ENCODE measurements around the gene PXDN. TPM values are rescaled to one million over a fixed set of nuclear protein-coding genes. Genes with fewer than 3 reads are reported as not detected.
A peak's percentile ranks its signal among the peaks of the same experiment; 100 is the strongest.

PXDN gene
- total and polyA plus RNA-seq, 2 donors (not counting 1 experiment from before 2014, with no cell fraction given) = 0.21 to 1.4 TPM

DNA sequence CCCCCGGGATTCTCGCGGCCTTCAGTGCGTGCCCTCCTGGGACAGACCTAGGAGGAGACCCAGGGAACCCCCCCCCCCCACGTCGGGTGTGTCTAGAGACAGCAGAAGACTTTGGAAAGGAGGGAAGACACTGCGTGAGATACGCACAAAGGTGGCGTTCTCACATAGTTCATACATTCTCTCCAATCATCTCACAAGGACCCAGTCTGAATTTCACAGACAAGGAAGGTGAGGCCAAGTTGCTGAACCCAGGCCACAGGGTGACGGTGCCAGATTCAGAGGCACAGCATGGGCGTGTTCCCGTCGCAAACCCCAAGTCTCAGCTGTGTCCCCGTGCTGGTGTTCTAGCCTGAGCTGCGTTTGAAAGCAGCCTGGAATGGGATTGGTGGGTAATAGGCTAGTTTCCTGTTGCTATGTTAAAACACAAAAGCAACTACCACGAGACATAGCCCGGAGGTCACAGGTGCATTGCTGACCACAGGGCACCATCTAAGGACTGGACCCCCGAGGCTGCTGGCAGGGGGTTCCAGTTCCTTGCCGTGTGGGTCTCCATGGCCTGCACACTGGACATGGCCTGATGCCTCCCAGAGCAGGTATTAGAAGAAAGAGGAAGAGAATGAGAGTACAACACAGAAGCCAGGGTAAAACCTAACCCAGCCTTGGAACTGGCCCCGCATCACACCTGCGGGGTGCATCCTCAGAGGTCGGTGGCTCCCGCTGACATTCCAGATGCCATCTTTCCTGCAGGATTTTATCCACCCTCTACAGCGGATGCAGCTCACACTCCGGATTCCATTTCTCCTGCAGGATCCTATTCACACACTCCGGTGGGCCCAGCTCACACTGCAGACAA lies 1.1 kb upstream of the PXDN start:
- no peak overlapping the region for H3K4me3 ChIP-seq (ENCODE audit: control extremely low read depth in 1 of 5, extremely low read depth in 1 of 5, insufficient read depth in 1 of 5, low read depth in 2 of 5, low read length in 4 of 5)
- 69% methylated on average over 17 of the region's 26 CpGs for WGBS (ENCODE audit: insufficient coverage)

DNA sequence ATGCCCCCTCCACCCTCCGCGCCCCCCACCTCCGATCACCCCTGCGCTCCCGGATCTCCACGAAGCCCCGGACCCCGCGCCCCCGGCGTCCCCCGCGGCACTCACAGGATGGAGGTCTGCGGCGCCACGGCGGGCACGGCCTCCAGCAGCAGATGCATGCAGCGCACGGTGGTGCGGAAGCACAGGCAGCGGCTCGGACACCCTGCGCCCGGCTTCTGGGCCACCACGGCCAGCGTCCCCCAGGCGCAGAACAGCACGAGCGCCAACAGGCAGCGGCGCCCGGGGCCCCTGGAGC lies 217 bp downstream of the PXDN start:
- H3K9me3 ChIP-seq (ENCODE audit: control extremely low read depth in 1 of 3, control insufficient read depth in 2 of 3, insufficient read depth in 1 of 3, low read length in 2 of 3) = peaks cover 0 to 3% (median 0%) of the 10 kb centered on the region in 3 donors
- H3K9me3 Mint-ChIP-seq (ENCODE audit: insufficient read depth) = no peaks in the 10 kb centered on the region
- ATAC-seq (ENCODE audit: low read depth) = no peak
- H3K79me2 ChIP-seq (ENCODE audit: control insufficient read depth, insufficient read depth, low read length) = no peaks in the 10 kb centered on the region
- peaks cover 45% of the 10 kb centered on the region for H3K27me3 Mint-ChIP-seq
- H3K4me3 ChIP-seq (ENCODE audit: control extremely low read depth in 1 of 5, extremely low read depth in 1 of 5, insufficient read depth in 1 of 5, low read depth in 2 of 5, low read length in 4 of 5) = peak overlapping the region in 3 of 5 experiments; percentile 35 to 50 (median 36)
- peaks cover 16 to 17% of the 10 kb centered on the region in 2 donors for H3K4me1 ChIP-seq (ENCODE audit: control insufficient read depth in 2 of 2, insufficient read depth in 2 of 2, low read length in 2 of 2)
- CTCF ChIA-PET = no interaction called here
- POLR2A ChIA-PET = no interaction called here
- peaks cover 0 to 45% (median 2%) of the 10 kb centered on the region in 4 experiments for H3K27me3 ChIP-seq (replicated peaks in 1 of 4; ENCODE audit: control extremely low read depth in 1 of 4, control insufficient read depth in 3 of 4, insufficient read depth in 4 of 4, low read length in 3 of 4)
- no peak overlapping the region for H3K27ac Mint-ChIP-seq
- H3K9ac ChIP-seq (ENCODE audit: low read length) = peak overlapping the region; percentile 35
- H3K27ac ChIP-seq (ENCODE audit: low read length in 2 of 2) = no peak overlapping the region
- peaks cover 15% of the 10 kb centered on the region for H3K4me1 Mint-ChIP-seq
- H2AFZ ChIP-seq (ENCODE audit: insufficient read depth, low read depth, low read length, poor library complexity, severe bottlenecking) = no peak overlapping the region
- DNase-seq = peak; percentile 30
- no peak overlapping the region for H3K4me3 Mint-ChIP-seq
- TF ChIP-seq, protein P1, sequence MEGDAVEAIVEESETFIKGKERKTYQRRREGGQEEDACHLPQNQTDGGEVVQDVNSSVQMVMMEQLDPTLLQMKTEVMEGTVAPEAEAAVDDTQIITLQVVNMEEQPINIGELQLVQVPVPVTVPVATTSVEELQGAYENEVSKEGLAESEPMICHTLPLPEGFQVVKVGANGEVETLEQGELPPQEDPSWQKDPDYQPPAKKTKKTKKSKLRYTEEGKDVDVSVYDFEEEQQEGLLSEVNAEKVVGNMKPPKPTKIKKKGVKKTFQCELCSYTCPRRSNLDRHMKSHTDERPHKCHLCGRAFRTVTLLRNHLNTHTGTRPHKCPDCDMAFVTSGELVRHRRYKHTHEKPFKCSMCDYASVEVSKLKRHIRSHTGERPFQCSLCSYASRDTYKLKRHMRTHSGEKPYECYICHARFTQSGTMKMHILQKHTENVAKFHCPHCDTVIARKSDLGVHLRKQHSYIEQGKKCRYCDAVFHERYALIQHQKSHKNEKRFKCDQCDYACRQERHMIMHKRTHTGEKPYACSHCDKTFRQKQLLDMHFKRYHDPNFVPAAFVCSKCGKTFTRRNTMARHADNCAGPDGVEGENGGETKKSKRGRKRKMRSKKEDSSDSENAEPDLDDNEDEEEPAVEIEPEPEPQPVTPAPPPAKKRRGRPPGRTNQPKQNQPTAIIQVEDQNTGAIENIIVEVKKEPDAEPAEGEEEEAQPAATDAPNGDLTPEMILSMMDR (IDR thresholded peaks at IDR 0.05) = no peak
- no peak for TF ChIP-seq EZH2 (IDR thresholded peaks at IDR 0.05; ENCODE audit: borderline replicate concordance, insufficient read depth, low read depth, low read length, poor library complexity, severe bottlenecking)
- H3K4me2 ChIP-seq (replicated peaks; ENCODE audit: low read depth, low read length, poor library complexity, severe bottlenecking) = peak overlapping the region; percentile 83
- H4K20me1 ChIP-seq (ENCODE audit: control insufficient read depth, insufficient read depth, low read length, poor library complexity, severe bottlenecking) = no peaks in the 10 kb centered on the region
- WGBS (ENCODE audit: insufficient coverage) = 3% methylated on average over 29 of the region's 33 CpGs
- H3K36me3 ChIP-seq (replicated peaks in 1 of 2; ENCODE audit: control extremely low read depth in 1 of 2, control insufficient read depth in 1 of 2, extremely low read depth in 1 of 2, insufficient read depth in 2 of 2, low read length in 1 of 2) = no peaks in the 10 kb centered on the region
- intact Hi-C loops (cut with micrococcal nuclease) = no loop called here

More for the DNA sequence above, 1.1 kb upstream of the PXDN start:
- no peak overlapping the region for H3K27ac Mint-ChIP-seq
- peaks cover 0 to 45% (median 2%) of the 10 kb centered on the region in 4 experiments for H3K27me3 ChIP-seq (replicated peaks in 1 of 4; ENCODE audit: control extremely low read depth in 1 of 4, control insufficient read depth in 3 of 4, insufficient read depth in 4 of 4, low read length in 3 of 4)
- CTCF ChIA-PET = no interaction called here
- H3K9me3 ChIP-seq (ENCODE audit: control extremely low read depth in 1 of 3, control insufficient read depth in 2 of 3, insufficient read depth in 1 of 3, low read length in 2 of 3) = peaks cover 0 to 3% (median 0%) of the 10 kb centered on the region in 3 donors
- intact Hi-C loops (cut with micrococcal nuclease) = no loop called here
- no peak overlapping the region for H2AFZ ChIP-seq (ENCODE audit: insufficient read depth, low read depth, low read length, poor library complexity, severe bottlenecking)
- no peaks in the 10 kb centered on the region for H3K9me3 Mint-ChIP-seq (ENCODE audit: insufficient read depth)
- TF ChIP-seq, protein P1 (IDR thresholded peaks at IDR 0.05) = no peak
- no peak for TF ChIP-seq EZH2 (IDR thresholded peaks at IDR 0.05; ENCODE audit: borderline replicate concordance, insufficient read depth, low read depth, low read length, poor library complexity, severe bottlenecking)
- ATAC-seq (ENCODE audit: low read depth) = no peak
- no peaks in the 10 kb centered on the region for H3K79me2 ChIP-seq (ENCODE audit: control insufficient read depth, insufficient read depth, low read length)
- no peaks in the 10 kb centered on the region for H3K36me3 ChIP-seq (replicated peaks in 1 of 2; ENCODE audit: control extremely low read depth in 1 of 2, control insufficient read depth in 1 of 2, extremely low read depth in 1 of 2, insufficient read depth in 2 of 2, low read length in 1 of 2)
- no peaks in the 10 kb centered on the region for H4K20me1 ChIP-seq (ENCODE audit: control insufficient read depth, insufficient read depth, low read length, poor library complexity, severe bottlenecking)
- peaks cover 16 to 17% of the 10 kb centered on the region in 2 donors for H3K4me1 ChIP-seq (ENCODE audit: control insufficient read depth in 2 of 2, insufficient read depth in 2 of 2, low read length in 2 of 2)
- H3K27ac ChIP-seq (ENCODE audit: low read length in 2 of 2) = no peak overlapping the region
- peak overlapping the region; percentile 70 for H3K4me3 Mint-ChIP-seq
- H3K4me1 Mint-ChIP-seq = peaks cover 15% of the 10 kb centered on the region
- no peak overlapping the region for H3K9ac ChIP-seq (ENCODE audit: low read length)
- H3K4me2 ChIP-seq (replicated peaks; ENCODE audit: low read depth, low read length, poor library complexity, severe bottlenecking) = peak overlapping the region; percentile 83
- peaks cover 48% of the 10 kb centered on the region for H3K27me3 Mint-ChIP-seq
- POLR2A ChIA-PET = no interaction called here
- DNase-seq = no peak
